Endothelial cell of umbilical vein (primary cell): ENCODE measurements around the gene ANKS1B.

Experiments used
- MYC ChIP-seq: IDR thresholded peaks from one replicate; pipeline ENCODE4 v1.6.1; 2011; ENCODE audit warnings: mild to moderate bottlenecking, low read depth, low read length
- POLR2A ChIP-seq: IDR thresholded peaks from 2 replicates; pipeline ENCODE4 v1.6.1; 2012; ENCODE audit warnings: low read depth, mild to moderate bottlenecking, control low read depth, low read length
- POLR2AphosphoS5 ChIP-seq: IDR thresholded peaks from 2 replicates; pipeline ENCODE4 v1.6.1; 2012; ENCODE audit warnings: low read depth, mild to moderate bottlenecking, control low read depth, low read length, moderate library complexity; ENCODE audit not compliant: insufficient read depth
- TF ChIP-seq, protein P1 (sequence below), 2 donors: IDR thresholded peaks; 1 replicate in 1 of 2; 2 replicates in 1 of 2; pipeline ENCODE4 v1.5.1; 2011; ENCODE audit warnings: low read length in 2 of 2, mild to moderate bottlenecking in 2 of 2, moderate library complexity in 2 of 2, control low read depth in 1 of 2, inconsistent platforms in 1 of 2, low read depth in 1 of 2; ENCODE audit not compliant: insufficient read depth in 1 of 2; ENCODE audit errors: extremely low read depth in 1 of 2

DNA sequence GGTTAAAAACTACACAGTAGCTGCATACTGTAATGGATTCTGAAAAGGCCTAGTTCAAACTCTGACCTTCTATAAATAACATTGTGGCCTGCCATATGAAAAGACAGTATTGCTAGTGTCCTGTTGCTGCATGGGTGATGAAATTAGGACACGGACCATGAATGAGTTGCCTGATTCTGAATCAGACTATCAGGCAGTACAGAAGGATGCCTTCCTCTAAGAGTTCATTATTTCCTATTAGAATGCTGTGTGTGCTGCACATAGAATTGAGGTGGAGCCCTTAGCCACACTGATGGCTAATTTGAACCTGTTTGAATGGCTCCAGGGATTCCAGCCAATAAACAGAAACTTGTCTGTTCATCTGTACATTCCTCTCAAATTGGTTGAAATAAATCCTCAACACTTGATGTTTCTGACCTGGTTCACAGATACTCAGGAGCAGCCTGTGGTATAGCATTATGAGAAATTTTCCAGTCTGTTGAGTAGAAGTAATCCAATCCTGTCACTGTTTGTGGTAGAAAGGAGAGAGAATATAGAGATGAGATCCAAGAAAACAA lies 856.4 kb downstream of the ANKS1B start:
- TF ChIP-seq, protein P1, sequence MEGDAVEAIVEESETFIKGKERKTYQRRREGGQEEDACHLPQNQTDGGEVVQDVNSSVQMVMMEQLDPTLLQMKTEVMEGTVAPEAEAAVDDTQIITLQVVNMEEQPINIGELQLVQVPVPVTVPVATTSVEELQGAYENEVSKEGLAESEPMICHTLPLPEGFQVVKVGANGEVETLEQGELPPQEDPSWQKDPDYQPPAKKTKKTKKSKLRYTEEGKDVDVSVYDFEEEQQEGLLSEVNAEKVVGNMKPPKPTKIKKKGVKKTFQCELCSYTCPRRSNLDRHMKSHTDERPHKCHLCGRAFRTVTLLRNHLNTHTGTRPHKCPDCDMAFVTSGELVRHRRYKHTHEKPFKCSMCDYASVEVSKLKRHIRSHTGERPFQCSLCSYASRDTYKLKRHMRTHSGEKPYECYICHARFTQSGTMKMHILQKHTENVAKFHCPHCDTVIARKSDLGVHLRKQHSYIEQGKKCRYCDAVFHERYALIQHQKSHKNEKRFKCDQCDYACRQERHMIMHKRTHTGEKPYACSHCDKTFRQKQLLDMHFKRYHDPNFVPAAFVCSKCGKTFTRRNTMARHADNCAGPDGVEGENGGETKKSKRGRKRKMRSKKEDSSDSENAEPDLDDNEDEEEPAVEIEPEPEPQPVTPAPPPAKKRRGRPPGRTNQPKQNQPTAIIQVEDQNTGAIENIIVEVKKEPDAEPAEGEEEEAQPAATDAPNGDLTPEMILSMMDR (IDR thresholded peaks at IDR 0.05; ENCODE audit: extremely low read depth in 1 of 2, insufficient read depth in 1 of 2, low read depth in 1 of 2, low read length in 2 of 2): no peak
- TF ChIP-seq POLR2A (no peak), MYC (no peak), POLR2AphosphoS5 (no peak)
